RWPE2 (cell line): ENCODE data around the gene DST.
"Not testable (repeated sequence)": the region's sequence is repeated elsewhere in the genome, so short reads cannot be mapped to it uniquely, and the experiment has no call there.

Experiments used
- ATAC-seq: fragments of 200-7000 bp; cut with Tn5 transposase; 3 replicates; pipeline ENCODE4 v1.9.1; 2021; ENCODE audit warnings: low read depth
- DNase-seq: peaks from one replicate; pipeline ENCODE4 v3.0.0-alpha.2; 2020; ENCODE audit warnings: low spot score
- H3K27ac ChIP-seq: fragments of 450-650 bp; 2 replicates; pipeline ENCODE4 v1.5.1; 2017; ENCODE audit warnings: mild to moderate bottlenecking; ENCODE audit not compliant: poor library complexity, severe bottlenecking
- H3K27me3 ChIP-seq: fragments of 250-450 bp; sonication (Bioruptor Pico); 2 replicates; pipeline ENCODE4 v1.5.1; 2021; ENCODE audit warnings: mild to moderate bottlenecking, moderate library complexity; ENCODE audit not compliant: insufficient read depth, poor library complexity, severe bottlenecking
- H3K36me3 ChIP-seq: fragments of 250-450 bp; sonication (Bioruptor Pico); 2 replicates; pipeline ENCODE4 v1.5.1; 2020; ENCODE audit warnings: low read depth, mild to moderate bottlenecking, moderate library complexity
- H3K4me1 ChIP-seq: fragments of 250-450 bp; sonication (Bioruptor Pico); 2 replicates; pipeline ENCODE4 v1.5.1; 2021; ENCODE audit warnings: mild to moderate bottlenecking, moderate library complexity; ENCODE audit not compliant: insufficient read depth, poor library complexity, severe bottlenecking
- H3K4me3 ChIP-seq: fragments of 250-450 bp; sonication (Bioruptor Pico); 2 replicates; pipeline ENCODE4 v1.5.1; 2021; ENCODE audit warnings: mild to moderate bottlenecking, moderate library complexity; ENCODE audit not compliant: severe bottlenecking
- H3K9me3 ChIP-seq: fragments of 250-450 bp; sonication (Bioruptor Pico); 2 replicates; pipeline ENCODE4 v1.5.1; 2021; ENCODE audit warnings: mild to moderate bottlenecking, moderate library complexity; ENCODE audit not compliant: severe bottlenecking
- CTCF ChIP-seq: fragments of 450-650 bp; IDR thresholded peaks from one replicate; pipeline ENCODE4 v1.5.1; 2017; ENCODE audit warnings: mild to moderate bottlenecking, moderate library complexity; ENCODE audit not compliant: poor library complexity, severe bottlenecking

The DST gene

DNA sequence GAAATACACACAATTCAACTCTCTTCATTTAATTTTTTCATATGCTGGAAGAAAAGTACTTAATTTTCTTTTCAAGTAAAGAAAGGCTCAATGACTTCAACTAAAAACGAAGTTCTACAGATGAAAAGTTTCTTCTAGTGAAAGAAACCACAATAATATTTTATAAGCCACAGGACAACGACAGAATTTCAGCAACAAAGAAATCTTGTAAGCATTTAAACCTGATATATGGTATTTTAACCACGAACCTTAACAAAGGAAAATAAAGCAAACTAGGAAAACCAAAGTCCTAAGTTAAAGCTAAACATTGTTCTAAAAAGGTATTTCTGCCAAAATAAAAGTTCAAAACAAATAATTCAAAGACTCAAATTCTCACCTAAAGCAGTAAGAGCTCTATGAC, 24.6 kb upstream of the DST start:
- ATAC-seq: no peak

GRCh38 chr6:56664029-56664428, 21.3 kb upstream of the DST start:
- Histone ChIP-seq H3K4me3 (no peak overlapping the region), H3K36me3 (no peaks in the 10 kb centered on the region), H3K4me1 (peaks cover 69% of the 10 kb centered on the region), H3K27me3 (no peaks in the 10 kb centered on the region), H3K9me3 (no peaks in the 10 kb centered on the region), H3K27ac (peak overlapping the region; percentile 93)
- no peak for TF ChIP-seq CTCF
- peak; percentile 59 for ATAC-seq
- no peak for DNase-seq

More for the DNA sequence above, 24.6 kb upstream of the DST start:
- H3K36me3 ChIP-seq: no peaks in the 10 kb centered on the region
- H3K9me3 ChIP-seq: no peaks in the 10 kb centered on the region
- H3K27ac ChIP-seq: peak overlapping the region; percentile 46
- TF ChIP-seq CTCF: no peak
- H3K4me1 ChIP-seq: peaks cover 60% of the 10 kb centered on the region
- DNase-seq: no peak
- H3K27me3 ChIP-seq: no peaks in the 10 kb centered on the region
- no peak overlapping the region for H3K4me3 ChIP-seq

DNA sequence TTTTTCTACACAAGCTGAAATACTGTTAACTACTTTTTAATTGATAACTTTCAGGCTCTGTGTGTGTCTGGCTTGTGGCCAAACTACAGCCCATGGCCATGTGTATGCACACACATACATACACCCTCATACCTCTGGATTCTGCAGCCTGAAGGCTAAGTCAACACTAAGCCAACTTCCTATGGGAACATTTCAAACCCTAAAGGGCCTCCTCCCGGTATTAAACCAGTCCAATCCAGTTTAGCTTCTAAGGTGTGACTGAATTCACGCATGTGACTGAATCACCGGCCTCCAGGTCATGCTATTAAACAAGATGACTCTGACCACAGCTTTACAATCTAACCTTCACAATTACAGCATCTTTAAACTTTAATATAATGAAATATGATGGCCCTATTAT, 20.7 kb upstream of the DST start:
- no peak for TF ChIP-seq CTCF
- no peaks in the 10 kb centered on the region for H3K27me3 ChIP-seq
- H3K27ac ChIP-seq: peak overlapping the region; percentile 93
- no peaks in the 10 kb centered on the region for H3K9me3 ChIP-seq
- DNase-seq (peak; percentile 73), ATAC-seq (peak; percentile 74)
- peaks cover 66% of the 10 kb centered on the region for H3K4me1 ChIP-seq
- H3K36me3 ChIP-seq: no peaks in the 10 kb centered on the region
- H3K4me3 ChIP-seq: no peak overlapping the region

- peak overlapping the region; percentile 93 for H3K27ac ChIP-seq
- not testable (repeated sequence) for ATAC-seq, H3K9me3 ChIP-seq, H3K4me3 ChIP-seq, H3K27me3 ChIP-seq, H3K36me3 ChIP-seq, DNase-seq
- peaks cover 62% of the 10 kb centered on the region for H3K4me1 ChIP-seq
Measured at GRCh38 chr6:56661338-56661737, 18.6 kb upstream of the DST start.

GRCh38 chr6:56660381-56660730, 17.7 kb upstream of the DST start:
- Histone ChIP-seq H3K4me3 (no peak overlapping the region), H3K9me3 (no peaks in the 10 kb centered on the region), H3K36me3 (no peaks in the 10 kb centered on the region), H3K27ac (peak overlapping the region; percentile 93), H3K27me3 (no peaks in the 10 kb centered on the region), H3K4me1 (peaks cover 72% of the 10 kb centered on the region)
- ATAC-seq (peak; percentile 76), DNase-seq (no peak)
- no peak for TF ChIP-seq CTCF
